ENCODE measurements around the gene HSD17B14. TPM values are rescaled to one million over a fixed set of nuclear protein-coding genes. Genes with fewer than 3 reads are reported as not detected.
"Not testable (repeated sequence)": the region's sequence is repeated elsewhere in the genome, so short reads cannot be mapped to it uniquely, and the experiment has no call there.

The HSD17B14 gene
- total and polyA plus RNA-seq, 2 experiments from 2014 or later = 8.4 to 11.7 TPM

DNA sequence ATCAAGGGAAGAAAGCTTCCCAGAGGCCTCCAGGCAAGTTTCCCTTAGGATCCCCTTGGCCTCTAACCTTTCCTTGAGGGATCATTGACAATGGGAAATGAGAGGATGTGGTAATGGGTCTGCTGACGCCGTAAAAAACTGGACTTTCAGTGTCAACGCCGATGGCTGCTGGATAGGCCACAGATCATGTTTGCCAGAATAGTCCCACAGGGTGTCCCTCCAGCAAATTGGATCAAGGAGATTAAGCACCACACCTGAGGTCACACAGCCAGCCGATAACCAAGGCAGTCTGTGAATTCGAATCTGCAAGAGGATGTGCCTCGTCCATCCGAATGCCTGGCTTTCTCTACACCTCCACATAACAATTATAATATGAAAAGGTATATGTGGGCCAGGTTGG is 43.0 kb downstream of the HSD17B14 start (continued):
- TF ChIP-seq, protein P1, sequence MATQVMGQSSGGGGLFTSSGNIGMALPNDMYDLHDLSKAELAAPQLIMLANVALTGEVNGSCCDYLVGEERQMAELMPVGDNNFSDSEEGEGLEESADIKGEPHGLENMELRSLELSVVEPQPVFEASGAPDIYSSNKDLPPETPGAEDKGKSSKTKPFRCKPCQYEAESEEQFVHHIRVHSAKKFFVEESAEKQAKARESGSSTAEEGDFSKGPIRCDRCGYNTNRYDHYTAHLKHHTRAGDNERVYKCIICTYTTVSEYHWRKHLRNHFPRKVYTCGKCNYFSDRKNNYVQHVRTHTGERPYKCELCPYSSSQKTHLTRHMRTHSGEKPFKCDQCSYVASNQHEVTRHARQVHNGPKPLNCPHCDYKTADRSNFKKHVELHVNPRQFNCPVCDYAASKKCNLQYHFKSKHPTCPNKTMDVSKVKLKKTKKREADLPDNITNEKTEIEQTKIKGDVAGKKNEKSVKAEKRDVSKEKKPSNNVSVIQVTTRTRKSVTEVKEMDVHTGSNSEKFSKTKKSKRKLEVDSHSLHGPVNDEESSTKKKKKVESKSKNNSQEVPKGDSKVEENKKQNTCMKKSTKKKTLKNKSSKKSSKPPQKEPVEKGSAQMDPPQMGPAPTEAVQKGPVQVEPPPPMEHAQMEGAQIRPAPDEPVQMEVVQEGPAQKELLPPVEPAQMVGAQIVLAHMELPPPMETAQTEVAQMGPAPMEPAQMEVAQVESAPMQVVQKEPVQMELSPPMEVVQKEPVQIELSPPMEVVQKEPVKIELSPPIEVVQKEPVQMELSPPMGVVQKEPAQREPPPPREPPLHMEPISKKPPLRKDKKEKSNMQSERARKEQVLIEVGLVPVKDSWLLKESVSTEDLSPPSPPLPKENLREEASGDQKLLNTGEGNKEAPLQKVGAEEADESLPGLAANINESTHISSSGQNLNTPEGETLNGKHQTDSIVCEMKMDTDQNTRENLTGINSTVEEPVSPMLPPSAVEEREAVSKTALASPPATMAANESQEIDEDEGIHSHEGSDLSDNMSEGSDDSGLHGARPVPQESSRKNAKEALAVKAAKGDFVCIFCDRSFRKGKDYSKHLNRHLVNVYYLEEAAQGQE (IDR thresholded peaks at IDR 0.05; ENCODE audit: unreplicated experiment) = no peak
- TF ChIP-seq EZH2 (IDR thresholded peaks at IDR 0.05; ENCODE audit: low read depth, unreplicated experiment) = no peak
- TF ChIP-seq, protein P2, sequence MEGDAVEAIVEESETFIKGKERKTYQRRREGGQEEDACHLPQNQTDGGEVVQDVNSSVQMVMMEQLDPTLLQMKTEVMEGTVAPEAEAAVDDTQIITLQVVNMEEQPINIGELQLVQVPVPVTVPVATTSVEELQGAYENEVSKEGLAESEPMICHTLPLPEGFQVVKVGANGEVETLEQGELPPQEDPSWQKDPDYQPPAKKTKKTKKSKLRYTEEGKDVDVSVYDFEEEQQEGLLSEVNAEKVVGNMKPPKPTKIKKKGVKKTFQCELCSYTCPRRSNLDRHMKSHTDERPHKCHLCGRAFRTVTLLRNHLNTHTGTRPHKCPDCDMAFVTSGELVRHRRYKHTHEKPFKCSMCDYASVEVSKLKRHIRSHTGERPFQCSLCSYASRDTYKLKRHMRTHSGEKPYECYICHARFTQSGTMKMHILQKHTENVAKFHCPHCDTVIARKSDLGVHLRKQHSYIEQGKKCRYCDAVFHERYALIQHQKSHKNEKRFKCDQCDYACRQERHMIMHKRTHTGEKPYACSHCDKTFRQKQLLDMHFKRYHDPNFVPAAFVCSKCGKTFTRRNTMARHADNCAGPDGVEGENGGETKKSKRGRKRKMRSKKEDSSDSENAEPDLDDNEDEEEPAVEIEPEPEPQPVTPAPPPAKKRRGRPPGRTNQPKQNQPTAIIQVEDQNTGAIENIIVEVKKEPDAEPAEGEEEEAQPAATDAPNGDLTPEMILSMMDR (conservative IDR thresholded peaks at IDR 0.05; ENCODE audit: low read depth in 2 of 2) = no peak

DNA sequence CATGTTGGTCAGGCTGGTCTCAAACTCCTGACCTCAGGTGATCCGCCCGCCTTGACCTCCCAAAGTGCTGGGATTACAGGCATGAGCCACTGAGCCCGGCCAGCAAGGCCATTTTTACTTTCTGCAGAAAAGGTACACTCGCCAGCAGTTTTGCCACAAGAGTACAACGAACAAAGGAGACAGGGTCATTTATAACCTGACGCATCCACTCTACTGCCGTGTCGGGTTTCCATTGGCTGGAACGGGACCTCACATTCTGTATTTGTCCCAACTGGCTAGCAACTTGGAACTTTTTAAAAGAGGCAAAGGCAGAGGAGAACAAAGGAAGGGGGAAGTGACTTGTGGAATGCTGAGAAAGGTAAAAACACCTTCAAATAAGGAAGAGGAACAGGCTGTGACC is 49.0 kb downstream of the HSD17B14 start:
- H3K4me1 Mint-ChIP-seq; H3K4me3 Mint-ChIP-seq; H3K4me3 ChIP-seq; H3K36me3 Mint-ChIP-seq (ENCODE audit: low read depth); H3K9me3 Mint-ChIP-seq; H3K79me2 ChIP-seq (replicated peaks; ENCODE audit: insufficient read depth); H3K27ac Mint-ChIP-seq; H3K4me1 ChIP-seq (ENCODE audit: insufficient read depth); H3K9me2 ChIP-seq (ENCODE audit: insufficient read depth); H3K36me3 ChIP-seq (ENCODE audit: insufficient read depth); H4K20me1 ChIP-seq (replicated peaks; ENCODE audit: insufficient read depth); H3K4me2 ChIP-seq; H3K27me3 ChIP-seq (ENCODE audit: insufficient read depth); H2AFZ ChIP-seq; DNase-seq (ENCODE audit: low spot score); H3K27ac ChIP-seq (ENCODE audit: low read depth); H3F3A ChIP-seq (replicated peaks; ENCODE audit: low read depth); H3K27me3 Mint-ChIP-seq (ENCODE audit: insufficient read depth, low read depth, poor library complexity): not testable (repeated sequence)
- peak; percentile 14; the same call in 1 of the 3 replicates for ATAC-seq

DNA sequence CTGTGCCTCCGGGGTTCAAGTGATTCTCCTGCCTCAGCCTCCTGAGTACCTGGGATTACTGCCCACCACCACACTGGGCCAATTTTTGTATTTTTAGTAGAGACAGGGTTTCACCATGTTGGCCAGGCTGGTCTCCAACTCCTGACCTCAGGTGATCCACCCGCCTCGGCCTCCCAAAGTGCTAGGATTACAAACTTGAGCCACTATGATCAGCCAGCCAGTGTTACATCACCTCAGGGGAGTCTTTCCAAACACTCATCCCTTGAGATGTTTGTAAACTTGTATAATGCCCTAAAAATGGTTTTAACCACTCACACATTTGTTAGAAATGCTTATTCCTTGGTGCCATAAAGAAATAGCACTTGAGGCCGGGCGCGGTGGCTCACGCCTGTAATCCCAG is 49.9 kb downstream of the HSD17B14 start:
- not testable (repeated sequence) for H3K4me1 Mint-ChIP-seq; H3K4me3 ChIP-seq; H3K36me3 Mint-ChIP-seq (ENCODE audit: low read depth); H3K9me2 ChIP-seq (ENCODE audit: insufficient read depth); H3K4me3 Mint-ChIP-seq; H4K20me1 ChIP-seq (replicated peaks; ENCODE audit: insufficient read depth); DNase-seq (ENCODE audit: low spot score); H3K27me3 ChIP-seq (ENCODE audit: insufficient read depth); H3F3A ChIP-seq (replicated peaks; ENCODE audit: low read depth); ATAC-seq; H3K4me2 ChIP-seq; H3K4me1 ChIP-seq (ENCODE audit: insufficient read depth); H3K27ac Mint-ChIP-seq; H3K79me2 ChIP-seq (replicated peaks; ENCODE audit: insufficient read depth); H2AFZ ChIP-seq; H3K36me3 ChIP-seq (ENCODE audit: insufficient read depth); H3K27ac ChIP-seq (ENCODE audit: low read depth); H3K27me3 Mint-ChIP-seq (ENCODE audit: insufficient read depth, low read depth, poor library complexity); H3K9me3 Mint-ChIP-seq
